Spleen (tissue), 7 donors: Measurements from ENCODE around the gene DPY19L2.
"Not testable (repeated sequence)": the region's sequence is repeated elsewhere in the genome, so short reads cannot be mapped to it uniquely, and the experiment has no call there.

Source experiments
- CTCF ChIP-seq, 11 experiments: fragments of 200-600 bp in 7 of 11; fragments of 450-650 bp in 4 of 11; sonication (generic) in 4 of 11; IDR thresholded peaks in 8 of 11; conservative IDR thresholded peaks in 3 of 11; 1 replicate in 7 of 11; 2 replicates in 4 of 11; pipeline versions ENCODE4 v1.4.0 to v1.8.0; 2016 to 2021; ENCODE audit warnings: antibody characterized with exemption in 11 of 11, inconsistent platforms in 4 of 11, mild to moderate bottlenecking in 1 of 11
- POLR2A ChIP-seq, 3 donors: fragments of 450-650 bp; IDR thresholded peaks; one replicate each; pipeline ENCODE4 v1.5.1; 2017; ENCODE audit warnings: antibody characterized with exemption in 3 of 3, mild to moderate bottlenecking in 1 of 3
- donor health status: DM: no; HTN: no; CAD: no; lungs with moderate emphysema.
- donor health status: DM: no; HTN: no; CAD: no.
- donor health status: DM: no; HTN: no; CAD: no.

GRCh38 chr12:63668800-63669365 lies 590 bp upstream of the DPY19L2 start:
- not testable (repeated sequence) for TF ChIP-seq CTCF (IDR thresholded peaks at IDR 0.05 in 8 of 11, conservative IDR thresholded peaks at IDR 0.05 in 3 of 11); POLR2A (IDR thresholded peaks at IDR 0.05)
